ENCODE data around the gene FAIM. TPM values are rescaled to one million over a fixed set of nuclear protein-coding genes. Genes with fewer than 3 reads are reported as not detected.

FAIM gene
- polyA plus RNA-seq, 1 of the 3 experiments (the other 2 are of a cell fraction), result 3.0 TPM

DNA sequence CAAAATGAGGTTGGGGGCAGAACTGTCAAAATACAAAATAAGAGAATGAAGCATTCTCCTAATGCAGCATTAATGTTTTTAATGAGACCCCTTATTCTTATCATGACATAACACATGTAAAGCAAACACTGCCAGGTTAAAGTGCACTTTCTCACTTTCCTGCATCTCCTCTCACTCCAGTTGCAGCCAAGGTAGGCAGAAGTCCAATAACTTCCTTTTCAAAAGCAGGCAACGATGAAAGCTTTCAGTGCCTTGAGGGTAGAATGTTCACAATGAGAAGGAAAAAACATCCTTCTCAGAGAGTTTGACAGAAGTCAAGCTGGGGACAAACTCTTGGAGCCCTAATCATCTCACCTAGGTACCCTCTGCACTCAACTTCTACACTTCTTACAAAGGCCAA lies 59.5 kb downstream of the FAIM start:
- DNase-seq, result no peak
- Histone ChIP-seq H2AFZ (ENCODE audit: low read depth) (no peak overlapping the region), H3K4me2 (no peak overlapping the region), H3K9me2 (peaks cover 3% of the 10 kb centered on the region; the same call in 1 of the 2 replicates), H3K27ac (ENCODE audit: low read depth in 2 of 2, low read length in 1 of 2) (no peak overlapping the region), H3F3A (replicated peaks; ENCODE audit: insufficient read depth) (no peaks in the 10 kb centered on the region), H3K9me3 (no peaks in the 10 kb centered on the region), H3K4me3 (ENCODE audit: low read depth in 2 of 2, low read length in 1 of 2) (no peak overlapping the region), H3K4me1 (ENCODE audit: control insufficient read depth in 1 of 2, insufficient read depth in 2 of 2, low read depth in 1 of 2, low read length in 1 of 2) (no peaks in the 10 kb centered on the region), H4K20me1 (ENCODE audit: insufficient read depth) (no peaks in the 10 kb centered on the region), H3K9ac (no peak overlapping the region), H3K27me3 (ENCODE audit: insufficient read depth) (no peaks in the 10 kb centered on the region), H3K36me3 (replicated peaks in 1 of 2; ENCODE audit: control insufficient read depth in 1 of 2, insufficient read depth in 2 of 2, low read length in 1 of 2) (peaks cover 5 to 10% of the 10 kb centered on the region in 2 experiments), H3K79me2 (ENCODE audit: insufficient read depth) (no peaks in the 10 kb centered on the region)
- ChIA-PET CTCF (interaction anchor here (1.1 to 2.3 kb wide), 3 partner anchors 74 to 255 kb away, joined by 4 to 8 read pairs (median 4); partner anchors contain the start of gene CEP70), POLR2A (no interaction called here)
- 100% methylated on average over 1 of the region's 1 CpG for WGBS (ENCODE audit: low lambda C conversion rate)
- TF ChIP-seq, protein P1, sequence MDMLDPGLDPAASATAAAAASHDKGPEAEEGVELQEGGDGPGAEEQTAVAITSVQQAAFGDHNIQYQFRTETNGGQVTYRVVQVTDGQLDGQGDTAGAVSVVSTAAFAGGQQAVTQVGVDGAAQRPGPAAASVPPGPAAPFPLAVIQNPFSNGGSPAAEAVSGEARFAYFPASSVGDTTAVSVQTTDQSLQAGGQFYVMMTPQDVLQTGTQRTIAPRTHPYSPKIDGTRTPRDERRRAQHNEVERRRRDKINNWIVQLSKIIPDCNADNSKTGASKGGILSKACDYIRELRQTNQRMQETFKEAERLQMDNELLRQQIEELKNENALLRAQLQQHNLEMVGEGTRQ (IDR thresholded peaks at IDR 0.05; ENCODE audit: borderline replicate concordance, low read depth, low read length), result no peak

DNA sequence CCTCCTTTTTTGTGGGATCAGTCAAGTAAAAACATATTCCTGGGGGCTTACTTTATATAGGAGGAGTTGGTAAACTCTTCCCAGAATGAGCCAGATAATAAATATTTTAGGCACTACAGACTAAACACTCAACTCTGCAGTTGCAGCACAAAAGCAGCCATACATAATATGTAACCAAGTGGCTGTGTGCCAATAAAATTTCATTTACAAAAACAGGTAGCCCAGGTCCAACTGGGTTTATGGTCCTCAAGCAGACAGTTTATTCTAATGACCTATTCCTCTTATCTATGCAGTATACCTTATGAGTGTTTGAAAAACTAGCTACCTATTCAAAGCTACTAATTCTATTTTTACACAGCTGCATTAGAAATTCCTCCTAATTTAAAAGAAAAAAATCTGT lies 61.8 kb downstream of the FAIM start:
- no peaks in the 10 kb centered on the region for H3K4me1 ChIP-seq (ENCODE audit: control insufficient read depth in 1 of 2, insufficient read depth in 2 of 2, low read depth in 1 of 2, low read length in 1 of 2)
- H2AFZ ChIP-seq (ENCODE audit: low read depth), result no peak overlapping the region
- peaks cover 5% of the 10 kb centered on the region for H3F3A ChIP-seq (replicated peaks; ENCODE audit: insufficient read depth)
- no peaks in the 10 kb centered on the region for H4K20me1 ChIP-seq (ENCODE audit: insufficient read depth)
- no peak for DNase-seq
- no peaks in the 10 kb centered on the region for H3K79me2 ChIP-seq (ENCODE audit: insufficient read depth)
- no peak overlapping the region for H3K27ac ChIP-seq (ENCODE audit: low read depth in 2 of 2, low read length in 1 of 2)
- ChIA-PET POLR2A (no interaction called here), CTCF (interaction anchor here (1.4 kb wide), 1 partner anchor 245 kb away, joined by 6 read pairs; no protein-coding TSS in a partner anchor)
- no peak overlapping the region for H3K9ac ChIP-seq
- H3K4me3 ChIP-seq (ENCODE audit: low read depth in 2 of 2, low read length in 1 of 2), result no peak overlapping the region
- H3K36me3 ChIP-seq (replicated peaks in 1 of 2; ENCODE audit: control insufficient read depth in 1 of 2, insufficient read depth in 2 of 2, low read length in 1 of 2), result peaks cover 0 to 19% of the 10 kb centered on the region in 2 experiments
- H3K27me3 ChIP-seq (ENCODE audit: insufficient read depth), result no peaks in the 10 kb centered on the region
- no peak for TF ChIP-seq TEAD4 (IDR thresholded peaks at IDR 0.05; ENCODE audit: borderline replicate concordance, insufficient read depth)
- no peak for TF ChIP-seq RXRA (IDR thresholded peaks at IDR 0.05; ENCODE audit: borderline replicate concordance, low read depth)
- no peak for TF ChIP-seq FOSL2 (IDR thresholded peaks at IDR 0.05; ENCODE audit: borderline replicate concordance, low read depth)
- no peak for TF ChIP-seq JUND (IDR thresholded peaks at IDR 0.05)
- TF ChIP-seq, protein P2, sequence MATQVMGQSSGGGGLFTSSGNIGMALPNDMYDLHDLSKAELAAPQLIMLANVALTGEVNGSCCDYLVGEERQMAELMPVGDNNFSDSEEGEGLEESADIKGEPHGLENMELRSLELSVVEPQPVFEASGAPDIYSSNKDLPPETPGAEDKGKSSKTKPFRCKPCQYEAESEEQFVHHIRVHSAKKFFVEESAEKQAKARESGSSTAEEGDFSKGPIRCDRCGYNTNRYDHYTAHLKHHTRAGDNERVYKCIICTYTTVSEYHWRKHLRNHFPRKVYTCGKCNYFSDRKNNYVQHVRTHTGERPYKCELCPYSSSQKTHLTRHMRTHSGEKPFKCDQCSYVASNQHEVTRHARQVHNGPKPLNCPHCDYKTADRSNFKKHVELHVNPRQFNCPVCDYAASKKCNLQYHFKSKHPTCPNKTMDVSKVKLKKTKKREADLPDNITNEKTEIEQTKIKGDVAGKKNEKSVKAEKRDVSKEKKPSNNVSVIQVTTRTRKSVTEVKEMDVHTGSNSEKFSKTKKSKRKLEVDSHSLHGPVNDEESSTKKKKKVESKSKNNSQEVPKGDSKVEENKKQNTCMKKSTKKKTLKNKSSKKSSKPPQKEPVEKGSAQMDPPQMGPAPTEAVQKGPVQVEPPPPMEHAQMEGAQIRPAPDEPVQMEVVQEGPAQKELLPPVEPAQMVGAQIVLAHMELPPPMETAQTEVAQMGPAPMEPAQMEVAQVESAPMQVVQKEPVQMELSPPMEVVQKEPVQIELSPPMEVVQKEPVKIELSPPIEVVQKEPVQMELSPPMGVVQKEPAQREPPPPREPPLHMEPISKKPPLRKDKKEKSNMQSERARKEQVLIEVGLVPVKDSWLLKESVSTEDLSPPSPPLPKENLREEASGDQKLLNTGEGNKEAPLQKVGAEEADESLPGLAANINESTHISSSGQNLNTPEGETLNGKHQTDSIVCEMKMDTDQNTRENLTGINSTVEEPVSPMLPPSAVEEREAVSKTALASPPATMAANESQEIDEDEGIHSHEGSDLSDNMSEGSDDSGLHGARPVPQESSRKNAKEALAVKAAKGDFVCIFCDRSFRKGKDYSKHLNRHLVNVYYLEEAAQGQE (IDR thresholded peaks at IDR 0.05; ENCODE audit: low read depth, low read length), result no peak
- TF ChIP-seq RAD21 (IDR thresholded peaks at IDR 0.05; ENCODE audit: low read length), result no peak
- TF ChIP-seq RFX5 (IDR thresholded peaks at IDR 0.05; ENCODE audit: low read length), result no peak
- TF ChIP-seq SIN3A (IDR thresholded peaks at IDR 0.05; ENCODE audit: borderline replicate concordance, low read depth, low read length), result no peak
- TF ChIP-seq TCF12 (IDR thresholded peaks at IDR 0.05), result no peak
- no peak for TF ChIP-seq MEF2A (IDR thresholded peaks at IDR 0.05; ENCODE audit: borderline replicate concordance, low read depth)
- no peak for TF ChIP-seq GATA2 (CRISPR knock-in tag; IDR thresholded peaks at IDR 0.05)
- no peak for TF ChIP-seq SMC3 (IDR thresholded peaks at IDR 0.05; ENCODE audit: low read depth, low read length)
- no peak for TF ChIP-seq NFIC (IDR thresholded peaks at IDR 0.05; ENCODE audit: borderline replicate concordance)
- TF ChIP-seq YY1 (IDR thresholded peaks at IDR 0.05; ENCODE audit: low read depth), result no peak
- no peak for TF ChIP-seq FOXJ3 (CRISPR knock-in tag; IDR thresholded peaks at IDR 0.05)
- TF ChIP-seq GABPA (IDR thresholded peaks at IDR 0.05; ENCODE audit: low read depth), result no peak
- TF ChIP-seq, protein P3, sequence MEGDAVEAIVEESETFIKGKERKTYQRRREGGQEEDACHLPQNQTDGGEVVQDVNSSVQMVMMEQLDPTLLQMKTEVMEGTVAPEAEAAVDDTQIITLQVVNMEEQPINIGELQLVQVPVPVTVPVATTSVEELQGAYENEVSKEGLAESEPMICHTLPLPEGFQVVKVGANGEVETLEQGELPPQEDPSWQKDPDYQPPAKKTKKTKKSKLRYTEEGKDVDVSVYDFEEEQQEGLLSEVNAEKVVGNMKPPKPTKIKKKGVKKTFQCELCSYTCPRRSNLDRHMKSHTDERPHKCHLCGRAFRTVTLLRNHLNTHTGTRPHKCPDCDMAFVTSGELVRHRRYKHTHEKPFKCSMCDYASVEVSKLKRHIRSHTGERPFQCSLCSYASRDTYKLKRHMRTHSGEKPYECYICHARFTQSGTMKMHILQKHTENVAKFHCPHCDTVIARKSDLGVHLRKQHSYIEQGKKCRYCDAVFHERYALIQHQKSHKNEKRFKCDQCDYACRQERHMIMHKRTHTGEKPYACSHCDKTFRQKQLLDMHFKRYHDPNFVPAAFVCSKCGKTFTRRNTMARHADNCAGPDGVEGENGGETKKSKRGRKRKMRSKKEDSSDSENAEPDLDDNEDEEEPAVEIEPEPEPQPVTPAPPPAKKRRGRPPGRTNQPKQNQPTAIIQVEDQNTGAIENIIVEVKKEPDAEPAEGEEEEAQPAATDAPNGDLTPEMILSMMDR (IDR thresholded peaks at IDR 0.05), result no peak
- TF ChIP-seq RCOR1 (IDR thresholded peaks at IDR 0.05; ENCODE audit: low read length), result no peak
- no peak for TF ChIP-seq EZH2phosphoT487 (IDR thresholded peaks at IDR 0.05; ENCODE audit: borderline replicate concordance, low read depth)
- TF ChIP-seq POLR2AphosphoS5 (IDR thresholded peaks at IDR 0.05; ENCODE audit: low read depth, low read length), result no peak
- no peak overlapping the region for H3K4me2 ChIP-seq
- peaks cover 3% of the 10 kb centered on the region; the same call in 1 of the 2 replicates for H3K9me2 ChIP-seq
- peaks cover 8% of the 10 kb centered on the region; the same call in 1 of the 2 replicates for H3K9me3 ChIP-seq

Data from SK-N-SH (cell line).